ENCODE measurements around the gene RAB26. TPM values are rescaled to one million over a fixed set of nuclear protein-coding genes. Genes with fewer than 3 reads are reported as not detected.
"Not testable (repeated sequence)": the region's sequence is repeated elsewhere in the genome, so short reads cannot be mapped to it uniquely, and the experiment has no call there.

The RAB26 gene
- total and polyA plus RNA-seq, 2 experiments from 2014 or later, result 6.5 to 12.1 TPM

DNA sequence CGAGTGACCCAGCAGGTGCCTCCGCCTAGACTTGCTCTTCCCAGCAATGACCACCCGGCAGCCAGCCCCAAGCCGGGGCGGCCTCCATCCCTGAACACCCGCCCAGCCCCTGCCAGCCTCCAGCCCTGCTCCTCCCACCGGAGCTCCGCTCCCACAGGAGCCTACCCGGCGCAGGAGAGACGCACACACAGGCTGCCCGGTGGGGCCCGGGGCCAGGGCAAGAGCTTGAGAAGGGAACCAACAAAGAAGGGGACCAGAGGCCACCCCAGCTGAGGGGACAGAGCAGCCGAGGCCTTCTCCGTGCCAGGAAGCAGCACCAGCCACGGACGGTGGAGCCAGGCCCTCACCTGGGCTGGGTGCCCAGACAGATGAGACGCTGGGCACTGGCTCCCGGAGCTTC is 26.6 kb upstream of the RAB26 start:
- Histone ChIP-seq H3K4me3 (no peak overlapping the region), H3K36me3 (no peaks in the 10 kb centered on the region), H3K9me3 (ENCODE audit: low read depth) (no peaks in the 10 kb centered on the region), H3K27me3 (no peaks in the 10 kb centered on the region), H3K27ac (no peak overlapping the region), H3K4me1 (ENCODE audit: low read depth) (peaks cover 16% of the 10 kb centered on the region)
- no peak for DNase-seq (ENCODE audit: low read depth in 1 of 2, low spot score in 1 of 2)
- no peak for TF ChIP-seq CTCF (IDR thresholded peaks at IDR 0.05; ENCODE audit: low read depth, low read length)

- H3K4me1 ChIP-seq (ENCODE audit: low read depth), result peaks cover 16% of the 10 kb centered on the region
- no peaks in the 10 kb centered on the region for H3K36me3 ChIP-seq
- no peak for TF ChIP-seq CTCF (IDR thresholded peaks at IDR 0.05; ENCODE audit: low read depth, low read length)
- no peaks in the 10 kb centered on the region for H3K9me3 ChIP-seq (ENCODE audit: low read depth)
- H3K4me3 ChIP-seq, result no peak overlapping the region
- H3K27me3 ChIP-seq, result no peaks in the 10 kb centered on the region
- no peak for DNase-seq (ENCODE audit: low read depth in 1 of 2, low spot score in 1 of 2)
- H3K27ac ChIP-seq, result no peak overlapping the region
Observed at GRCh38 chr16:2122429-2122828, 26.0 kb upstream of the RAB26 start.

- peaks cover 16% of the 10 kb centered on the region for H3K4me1 ChIP-seq (ENCODE audit: low read depth)
- H3K4me3 ChIP-seq; DNase-seq (ENCODE audit: low read depth in 1 of 2, low spot score in 1 of 2); H3K27me3 ChIP-seq; H3K36me3 ChIP-seq; H3K27ac ChIP-seq; H3K9me3 ChIP-seq (ENCODE audit: low read depth): not testable (repeated sequence)
Observed at GRCh38 chr16:2122934-2123683, 25.3 kb upstream of the RAB26 start.

DNA sequence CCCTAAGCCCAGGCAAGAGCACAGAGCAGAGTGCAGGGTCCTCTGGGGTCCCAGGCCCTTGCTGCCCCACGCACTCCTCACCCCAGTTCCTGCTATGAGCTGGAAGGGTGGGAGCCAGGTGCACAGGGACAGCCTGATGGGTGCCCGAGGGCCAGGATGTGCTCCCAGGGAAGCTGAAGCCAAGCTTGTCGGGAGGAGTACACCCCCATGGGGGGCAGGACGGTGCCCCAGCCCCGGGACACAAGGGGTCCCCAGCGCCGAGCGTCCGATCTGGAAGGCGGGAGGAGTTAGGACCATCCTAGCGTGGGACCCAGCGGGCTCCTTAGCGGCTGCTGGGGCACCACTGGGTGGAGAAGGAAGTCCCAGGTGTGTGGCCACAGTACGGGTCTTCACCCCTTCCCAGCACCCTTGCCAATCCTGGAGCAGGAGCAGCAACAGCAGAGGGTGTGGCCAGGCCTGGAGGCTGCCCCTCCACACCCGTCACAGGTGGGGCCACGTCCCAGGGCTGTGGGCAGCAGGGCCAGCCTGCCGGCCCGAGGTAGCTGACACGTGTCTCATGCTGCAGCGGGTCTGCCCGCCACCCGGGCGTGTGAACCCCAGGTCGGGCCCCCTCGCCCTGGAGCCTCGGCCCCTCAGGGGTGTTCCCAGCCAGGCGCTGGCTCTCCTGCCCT is 24.6 kb upstream of the RAB26 start:
- Histone ChIP-seq H3K27ac (peak overlapping the region; percentile 96), H3K4me1 (ENCODE audit: low read depth) (peaks cover 16% of the 10 kb centered on the region)
- not testable (repeated sequence) for H3K9me3 ChIP-seq (ENCODE audit: low read depth); DNase-seq (ENCODE audit: low read depth in 1 of 2, low spot score in 1 of 2); H3K36me3 ChIP-seq; H3K27me3 ChIP-seq; H3K4me3 ChIP-seq

DNA sequence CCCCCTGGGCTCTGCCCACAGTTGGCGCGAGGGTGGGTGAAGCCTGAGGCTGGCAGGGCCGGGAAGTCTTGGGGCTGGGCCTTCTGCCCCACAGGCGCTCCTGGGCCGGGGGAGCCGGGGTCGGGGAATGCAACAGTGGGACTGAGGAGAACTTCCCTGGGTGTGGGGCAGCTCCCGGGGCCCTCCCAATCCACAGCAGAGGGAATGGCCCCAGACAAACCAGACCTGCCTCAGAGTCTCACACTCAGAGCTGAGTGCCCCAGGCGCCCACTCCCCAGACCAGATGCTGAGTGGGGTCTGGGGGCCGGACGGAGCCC is 24.1 kb upstream of the RAB26 start:
- H3K9me3 ChIP-seq (ENCODE audit: low read depth); H3K36me3 ChIP-seq; H3K27me3 ChIP-seq; DNase-seq (ENCODE audit: low read depth in 1 of 2, low spot score in 1 of 2): not testable (repeated sequence)
- H3K4me3 ChIP-seq, result peak overlapping the region; percentile 10
- H3K4me1 ChIP-seq (ENCODE audit: low read depth), result peaks cover 16% of the 10 kb centered on the region
- H3K27ac ChIP-seq, result peak overlapping the region; percentile 96

DNA sequence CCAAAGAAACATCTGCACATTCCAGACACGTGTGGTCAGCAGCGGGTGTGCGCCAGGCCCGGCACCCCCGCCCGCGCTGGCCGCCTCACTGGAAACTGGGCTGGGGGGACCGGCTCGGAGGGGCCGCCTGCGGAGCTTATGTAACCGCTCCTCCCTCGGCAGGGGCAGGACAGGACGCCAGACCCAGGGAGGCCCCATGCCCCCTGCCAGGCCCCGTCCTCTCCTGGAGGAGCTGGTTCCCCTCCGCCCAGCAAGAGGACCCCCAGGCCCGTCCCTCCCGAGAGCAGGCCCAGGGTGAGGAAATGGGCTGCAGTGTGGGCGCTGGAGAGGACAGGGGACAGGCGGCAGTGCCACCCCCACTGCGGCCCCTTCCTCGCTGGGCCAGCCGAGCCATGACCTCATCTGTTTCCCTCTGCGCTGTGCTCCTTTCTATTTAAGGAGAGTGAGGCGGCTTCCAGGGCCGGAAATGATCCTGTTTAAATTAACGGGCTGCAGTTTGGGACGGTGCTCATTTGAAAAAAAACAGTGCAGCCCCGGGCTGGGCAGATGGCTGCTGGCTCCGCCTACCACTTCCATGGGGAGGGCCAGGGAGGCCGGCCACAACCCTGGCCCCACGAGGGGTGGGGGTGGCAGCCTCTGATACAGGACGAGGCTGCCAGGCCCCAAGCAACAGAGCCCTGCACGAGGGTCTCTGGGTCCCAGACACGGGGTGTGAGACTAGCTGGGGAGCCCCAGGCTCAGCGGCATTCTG is 23.6 kb upstream of the RAB26 start:
- Histone ChIP-seq H3K4me3 (peak overlapping the region; percentile 10), H3K27ac (peak overlapping the region; percentile 96), H3K4me1 (ENCODE audit: low read depth) (peaks cover 16% of the 10 kb centered on the region)
- DNase-seq (ENCODE audit: low read depth in 1 of 2, low spot score in 1 of 2), result peak; percentile 63 to 71
- not testable (repeated sequence) for H3K36me3 ChIP-seq; H3K9me3 ChIP-seq (ENCODE audit: low read depth); H3K27me3 ChIP-seq

GRCh38 chr16:2125609-2126008 is 22.8 kb upstream of the RAB26 start:
- H3K36me3 ChIP-seq; DNase-seq (ENCODE audit: low read depth in 1 of 2, low spot score in 1 of 2); H3K27me3 ChIP-seq; H3K9me3 ChIP-seq (ENCODE audit: low read depth); H3K4me3 ChIP-seq: not testable (repeated sequence)
- Histone ChIP-seq H3K27ac (peak overlapping the region; percentile 96), H3K4me1 (ENCODE audit: low read depth) (peaks cover 16% of the 10 kb centered on the region)

- not testable (repeated sequence) for H3K9me3 ChIP-seq (ENCODE audit: low read depth); H3K27me3 ChIP-seq; H3K36me3 ChIP-seq; DNase-seq (ENCODE audit: low read depth in 1 of 2, low spot score in 1 of 2); H3K27ac ChIP-seq; H3K4me3 ChIP-seq
- peaks cover 16% of the 10 kb centered on the region for H3K4me1 ChIP-seq (ENCODE audit: low read depth)
Observed at GRCh38 chr16:2126161-2126743, 22.2 kb upstream of the RAB26 start.

GRCh38 chr16:2126928-2127556 is 21.4 kb upstream of the RAB26 start:
- peaks cover 16% of the 10 kb centered on the region for H3K4me1 ChIP-seq (ENCODE audit: low read depth)
- not testable (repeated sequence) for H3K27ac ChIP-seq

DNA sequence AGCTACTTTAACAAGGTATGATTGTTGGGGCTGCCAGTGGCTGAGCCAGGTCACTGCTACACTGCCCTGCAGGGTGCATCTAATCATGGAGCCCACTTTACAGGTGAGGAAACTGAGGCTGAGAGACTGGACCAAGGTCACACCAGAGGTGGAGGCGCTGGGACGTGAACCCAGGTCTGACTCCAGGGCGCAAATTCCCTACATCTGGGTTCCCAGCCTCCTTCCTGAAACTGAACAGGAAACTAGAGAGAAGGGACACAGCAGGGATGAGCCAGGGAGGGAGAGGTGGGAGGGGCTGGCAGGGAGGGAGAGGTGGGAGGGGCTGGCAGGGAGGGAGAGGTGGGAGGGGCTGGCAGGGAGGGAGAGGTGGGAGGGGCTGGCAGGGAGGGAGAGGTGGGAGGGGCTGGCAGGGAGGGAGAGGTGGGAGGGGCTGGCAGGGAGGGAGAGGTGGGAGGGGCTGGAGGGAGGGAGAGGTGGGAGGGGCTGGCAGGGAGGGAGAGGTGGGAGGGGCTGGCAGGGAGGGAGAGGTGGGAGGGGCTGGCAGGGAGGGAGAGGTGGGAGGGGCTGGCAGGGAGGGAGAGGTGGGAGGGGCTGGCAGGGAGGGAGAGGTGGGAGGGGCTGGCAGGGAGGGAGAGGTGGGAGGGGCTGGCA is 20.7 kb upstream of the RAB26 start:
- not testable (repeated sequence) for H3K9me3 ChIP-seq (ENCODE audit: low read depth); H3K4me3 ChIP-seq; H3K36me3 ChIP-seq; H3K27me3 ChIP-seq; H3K27ac ChIP-seq
- peak in 1 of 2 donors; percentile 61 for DNase-seq (ENCODE audit: low read depth in 1 of 2, low spot score in 1 of 2)
- peaks cover 16% of the 10 kb centered on the region for H3K4me1 ChIP-seq (ENCODE audit: low read depth)

More at GRCh38 chr16:2126928-2127556, 21.4 kb upstream of the RAB26 start:
- not testable (repeated sequence) for DNase-seq (ENCODE audit: low read depth in 1 of 2, low spot score in 1 of 2); H3K36me3 ChIP-seq; H3K4me3 ChIP-seq; H3K9me3 ChIP-seq (ENCODE audit: low read depth); H3K27me3 ChIP-seq

- peak in 1 of 2 donors; percentile 55 for DNase-seq (ENCODE audit: low read depth in 1 of 2, low spot score in 1 of 2)
- H3K4me1 ChIP-seq (ENCODE audit: low read depth), result peaks cover 14% of the 10 kb centered on the region
- H3K27me3 ChIP-seq; H3K27ac ChIP-seq; H3K36me3 ChIP-seq; H3K4me3 ChIP-seq; H3K9me3 ChIP-seq (ENCODE audit: low read depth): not testable (repeated sequence)
Observed at GRCh38 chr16:2129251-2129650, 19.2 kb upstream of the RAB26 start.

Measured in cardiac muscle cell (in vitro differentiated cells and primary cell).